Esophagus squamous epithelium (tissue), 5 donors: ENCODE data around the gene ST8SIA6. TPM values are rescaled to one million over a fixed set of nuclear protein-coding genes. Genes with fewer than 3 reads are reported as not detected.
A peak's percentile ranks its signal among the peaks of the same experiment; 100 is the strongest.

Experiments
- DNase-seq: peaks from one replicate; lab custom pipeline; 2025; lab: John Stamatoyannopoulos, UW
- H3K27ac ChIP-seq, 4 donors: fragments of 200-600 bp; sonication (generic); one replicate each; pipeline ENCODE4 v1.5.1; 2016 to 2019; ENCODE audit warnings: mild to moderate bottlenecking in 1 of 4
- H3K27me3 ChIP-seq, 4 donors: fragments of 200-600 bp; sonication (generic); 1 replicate in 3 of 4; 2 replicates in 1 of 4; pipeline versions ENCODE4 v1.5.1 to v1.6.0; 2017 to 2021; ENCODE audit warnings: antibody characterized with exemption in 1 of 4
- H3K36me3 ChIP-seq, 3 donors: fragments of 200-600 bp; sonication (generic); one replicate each; pipeline ENCODE4 v1.5.1; 2016 to 2019
- H3K4me1 ChIP-seq, 3 donors: fragments of 200-600 bp; sonication (generic); one replicate each; pipeline ENCODE4 v1.5.1; 2017 to 2019
- H3K4me3 ChIP-seq, 4 donors: fragments of 200-600 bp; sonication (generic); 1 replicate in 3 of 4; 2 replicates in 1 of 4; pipeline ENCODE4 v1.5.1; 2016 to 2019; ENCODE audit warnings: mild to moderate bottlenecking in 2 of 4, moderate library complexity in 1 of 4
- H3K9me3 ChIP-seq, 3 donors: fragments of 200-600 bp; sonication (generic); one replicate each; pipeline ENCODE4 v1.5.1; 2016 to 2019
- CTCF ChIP-seq, 6 experiments: fragments of 450-650 bp in 4 of 6; fragments of 200-600 bp in 2 of 6; sonication (generic) in 2 of 6; IDR thresholded peaks; one replicate each; pipeline ENCODE4 v1.5.1; 2016 to 2019; ENCODE audit warnings: antibody characterized with exemption in 6 of 6, mild to moderate bottlenecking in 4 of 6, moderate library complexity in 4 of 6
- POLR2A ChIP-seq, 4 donors: fragments of 450-650 bp; IDR thresholded peaks; one replicate each; pipeline ENCODE4 v1.6.1; 2017; ENCODE audit warnings: antibody characterized with exemption in 4 of 4, mild to moderate bottlenecking in 4 of 4, moderate library complexity in 3 of 4
- WGBS, 2 donors: methylation state at CpG; one replicate each; pipeline ENCODE4 v1.1.5; 2018; 5-methylcytosine and 5-hydroxymethylcytosine counted together
- intact Hi-C: fragments of 100-400 bp; cut with DNase I; formaldehyde crosslinking; loops from one replicate; pipeline ENCODE4 v1.15.0; 2022
- total RNA-seq, 4 donors: library from RNA; depleted of rRNA; stranded (reverse); fragments of >200 nt; gene quantifications; one replicate each; pipeline ENCODE4 v1.1.0, GENCODE V29; 2016
- donor health status: DM: yes; HTN: yes; CAD: no.

Gene ST8SIA6
- total RNA-seq, 4 donors from 2014 or later: 0.53 to 2.3 (median 1.2) TPM

- Histone ChIP-seq H3K4me3 (peak overlapping the region in 1 of 4 donors; percentile 10), H3K4me1 (peaks cover 0 to 7% (median 0%) of the 10 kb centered on the region in 3 donors), H3K36me3 (no peaks in the 10 kb centered on the region), H3K27me3 (peaks cover 0 to 27% (median 0%) of the 10 kb centered on the region in 4 donors), H3K9me3 (no peaks in the 10 kb centered on the region), H3K27ac (peak overlapping the region in 1 of 4 donors; percentile 5)
- intact Hi-C loops: loop anchor here (5.0 kb wide), 1 partner anchor 136 kb away; no protein-coding TSS in a partner anchor
- no peak for DNase-seq
- WGBS, 2 donors: 59 to 61% methylated on average over 17 of the region's 17 CpGs
- no peak for TF ChIP-seq CTCF (IDR thresholded peaks at IDR 0.05)
- TF ChIP-seq POLR2A (IDR thresholded peaks at IDR 0.05): no peak
Observed at GRCh38 chr10:17428351-17429097, 25.9 kb downstream of the ST8SIA6 start.

GRCh38 chr10:17427666-17428350, 26.6 kb downstream of the ST8SIA6 start:
- Histone ChIP-seq H3K27ac (no peak overlapping the region), H3K9me3 (no peaks in the 10 kb centered on the region), H3K4me3 (no peak overlapping the region), H3K4me1 (peaks cover 0 to 7% (median 0%) of the 10 kb centered on the region in 3 donors), H3K36me3 (no peaks in the 10 kb centered on the region), H3K27me3 (peaks cover 0 to 19% (median 0%) of the 10 kb centered on the region in 4 donors)
- intact Hi-C loops: loop anchor here (5.0 kb wide), 1 partner anchor 136 kb away; no protein-coding TSS in a partner anchor
- 45 to 70% methylated on average over 6 of the region's 6 CpGs for WGBS, 2 donors
- DNase-seq: no peak
- TF ChIP-seq CTCF (IDR thresholded peaks at IDR 0.05) (no peak), POLR2A (IDR thresholded peaks at IDR 0.05) (no peak)

GRCh38 chr10:17427201-17427600, 27.2 kb downstream of the ST8SIA6 start:
- Histone ChIP-seq H3K27me3 (peaks cover 0 to 15% (median 0%) of the 10 kb centered on the region in 4 donors), H3K4me3 (no peak overlapping the region), H3K27ac (no peak overlapping the region), H3K4me1 (peaks cover 0 to 7% (median 0%) of the 10 kb centered on the region in 3 donors), H3K9me3 (no peaks in the 10 kb centered on the region), H3K36me3 (no peaks in the 10 kb centered on the region)
- DNase-seq: no peak
- TF ChIP-seq POLR2A (IDR thresholded peaks at IDR 0.05): no peak
- no peak for TF ChIP-seq CTCF (IDR thresholded peaks at IDR 0.05)
- WGBS, 2 donors: 97 to 100% methylated on average over 3 of the region's 3 CpGs
- intact Hi-C loops: loop anchor here (5.0 kb wide), 1 partner anchor 135 kb away; no protein-coding TSS in a partner anchor

GRCh38 chr10:17426263-17426750, 28.1 kb downstream of the ST8SIA6 start:
- no peaks in the 10 kb centered on the region for H3K36me3 ChIP-seq
- DNase-seq: no peak
- H3K4me1 ChIP-seq: peaks cover 0 to 7% (median 0%) of the 10 kb centered on the region in 3 donors
- H3K9me3 ChIP-seq: no peaks in the 10 kb centered on the region
- peaks cover 0 to 6% (median 0%) of the 10 kb centered on the region in 4 donors for H3K27me3 ChIP-seq
- TF ChIP-seq CTCF (IDR thresholded peaks at IDR 0.05) (no peak), POLR2A (IDR thresholded peaks at IDR 0.05) (no peak)
- no peak overlapping the region for H3K4me3 ChIP-seq
- no peak overlapping the region for H3K27ac ChIP-seq
- intact Hi-C loops: loop anchor here (5.0 kb wide), 1 partner anchor 134 kb away; no protein-coding TSS in a partner anchor
- 71 to 74% methylated on average over 5 of the region's 5 CpGs for WGBS, 2 donors
